ENCODE measurements around the gene STX1A.

The STX1A gene

GRCh38 chr7:73718905-73719805, at the start of gene STX1A:
Gene STX1A (minus strand): TSS chr7:73719669. CDS start chr7:73719631, 38 bp downstream.
- DNase-seq (ENCODE audit: low read depth, low spot score), result no peak
- H3K27ac ChIP-seq, result peak within 1 kb of the TSS; percentile 91

DNA sequence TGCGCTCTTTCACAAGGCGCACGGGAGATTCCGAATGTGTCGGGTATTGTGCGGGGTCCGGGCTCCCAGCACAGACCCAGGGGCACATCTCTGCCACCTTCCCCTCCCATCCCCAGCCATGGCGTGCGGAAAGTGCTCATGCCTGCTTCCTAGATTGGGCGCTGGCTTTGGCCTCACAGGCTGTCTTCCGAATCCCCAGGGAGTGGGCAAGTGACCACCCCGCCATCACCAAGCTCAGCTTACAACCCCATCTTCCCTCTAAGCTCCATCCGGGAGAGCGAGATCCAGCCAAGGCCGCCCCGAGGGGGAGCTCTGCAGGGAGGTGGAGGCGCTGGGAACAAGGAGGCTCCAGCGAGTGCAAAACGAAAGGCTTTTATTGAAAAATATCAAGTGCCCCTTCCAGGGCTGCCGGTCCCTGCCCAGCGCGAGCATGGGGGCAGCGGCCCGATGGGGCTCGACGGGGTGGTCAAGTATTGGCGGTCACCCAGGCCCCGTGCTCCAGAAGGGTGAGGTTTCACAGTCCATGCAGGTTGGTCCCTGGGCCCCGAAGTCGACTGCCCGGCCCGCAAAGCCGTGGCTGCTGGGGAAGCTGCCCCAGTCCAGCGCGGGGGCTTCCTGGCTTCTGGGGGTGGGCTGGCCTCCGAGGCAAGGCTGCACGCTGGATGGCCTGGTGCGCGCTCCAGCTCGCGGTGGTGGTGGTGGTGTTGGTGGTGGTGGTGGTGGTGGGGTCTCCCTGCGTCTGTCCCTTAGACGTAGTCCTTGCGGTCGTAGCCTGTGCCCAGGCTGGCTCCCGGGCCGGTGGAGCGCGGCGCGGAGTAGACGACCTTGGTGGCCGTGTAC, 49.4 kb upstream of the STX1A start:
- no peak for DNase-seq (ENCODE audit: low read depth, low spot score)
- no peak overlapping the region for H3K27ac ChIP-seq

- DNase-seq (ENCODE audit: low read depth, low spot score), result no peak
- H3K27ac ChIP-seq, result no peak overlapping the region
Measured at GRCh38 chr7:73766556-73767229, 47.2 kb upstream of the STX1A start.

GRCh38 chr7:73762659-73762999, 43.2 kb upstream of the STX1A start:
- H3K27ac ChIP-seq, result no peak overlapping the region
- no peak for DNase-seq (ENCODE audit: low read depth, low spot score)

DNA sequence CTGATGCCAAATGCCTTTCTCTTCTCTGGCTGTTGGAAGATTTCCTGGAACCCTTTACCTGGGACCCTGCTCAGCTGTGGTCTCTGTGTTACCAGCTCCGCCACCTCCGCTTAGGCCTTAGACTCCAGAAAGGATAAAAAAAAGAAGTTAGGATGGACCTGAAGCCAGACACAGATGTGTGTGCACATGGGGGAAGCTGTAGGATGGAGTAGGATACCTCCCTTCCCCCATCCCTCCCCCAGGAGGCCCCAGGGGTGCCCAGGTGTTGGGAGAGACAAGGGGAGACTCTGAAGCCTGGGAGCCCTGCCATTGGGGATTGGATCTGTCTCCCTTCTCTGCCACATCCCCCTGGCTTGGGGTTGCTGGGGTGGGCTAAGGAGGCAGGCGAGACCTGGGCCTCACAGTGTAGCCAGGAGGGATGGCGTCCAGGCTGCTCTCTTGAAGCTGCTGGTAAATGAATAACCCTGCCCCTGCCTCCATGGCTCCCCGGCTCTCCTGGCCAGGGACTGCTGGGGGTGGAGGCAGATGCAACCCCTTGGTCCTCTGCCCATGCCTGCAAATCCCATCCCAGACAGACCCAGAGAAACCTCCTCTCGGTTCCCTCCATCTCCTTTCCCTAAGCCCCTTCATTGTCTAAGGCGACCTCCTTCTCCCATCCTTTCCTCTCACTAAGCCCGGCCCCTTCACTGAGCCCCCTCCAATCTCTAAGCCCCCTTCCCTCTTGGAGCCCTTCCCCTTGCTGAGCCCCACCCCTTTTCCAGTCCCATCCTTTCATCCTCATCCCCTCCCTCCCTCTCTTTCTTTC, 42.6 kb upstream of the STX1A start:
- no peak overlapping the region for H3K27ac ChIP-seq
- no peak for DNase-seq (ENCODE audit: low read depth, low spot score)

DNA sequence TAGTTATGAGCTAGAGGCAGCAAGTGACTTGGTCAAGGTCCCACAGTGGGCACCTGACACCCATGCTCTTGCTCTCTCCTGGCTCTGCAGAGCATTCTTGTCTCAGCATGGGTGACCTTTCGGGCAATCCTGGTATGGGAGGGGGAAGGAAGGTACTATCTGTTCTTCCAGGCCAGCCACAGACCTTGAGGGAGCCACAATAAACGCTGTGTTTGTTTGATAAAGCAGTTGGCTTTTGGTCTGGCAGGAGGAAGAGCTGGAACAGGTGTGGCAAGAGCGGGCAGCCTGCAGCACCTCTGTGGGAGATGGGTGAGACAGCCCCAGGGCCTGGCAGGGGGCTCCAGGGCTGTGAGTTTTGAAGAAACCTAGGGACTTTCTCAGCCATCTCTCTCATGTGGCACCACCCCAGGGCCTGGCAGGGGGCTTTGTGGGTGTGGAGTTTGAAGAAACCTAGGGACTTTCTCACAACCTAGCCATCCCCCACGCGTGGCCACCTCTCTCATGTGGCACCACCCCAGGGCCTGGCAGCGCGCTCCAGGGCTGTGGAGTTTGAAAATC, 39.2 kb upstream of the STX1A start:
- no peak overlapping the region for H3K27ac ChIP-seq
- no peak for DNase-seq (ENCODE audit: low read depth, low spot score)

DNA sequence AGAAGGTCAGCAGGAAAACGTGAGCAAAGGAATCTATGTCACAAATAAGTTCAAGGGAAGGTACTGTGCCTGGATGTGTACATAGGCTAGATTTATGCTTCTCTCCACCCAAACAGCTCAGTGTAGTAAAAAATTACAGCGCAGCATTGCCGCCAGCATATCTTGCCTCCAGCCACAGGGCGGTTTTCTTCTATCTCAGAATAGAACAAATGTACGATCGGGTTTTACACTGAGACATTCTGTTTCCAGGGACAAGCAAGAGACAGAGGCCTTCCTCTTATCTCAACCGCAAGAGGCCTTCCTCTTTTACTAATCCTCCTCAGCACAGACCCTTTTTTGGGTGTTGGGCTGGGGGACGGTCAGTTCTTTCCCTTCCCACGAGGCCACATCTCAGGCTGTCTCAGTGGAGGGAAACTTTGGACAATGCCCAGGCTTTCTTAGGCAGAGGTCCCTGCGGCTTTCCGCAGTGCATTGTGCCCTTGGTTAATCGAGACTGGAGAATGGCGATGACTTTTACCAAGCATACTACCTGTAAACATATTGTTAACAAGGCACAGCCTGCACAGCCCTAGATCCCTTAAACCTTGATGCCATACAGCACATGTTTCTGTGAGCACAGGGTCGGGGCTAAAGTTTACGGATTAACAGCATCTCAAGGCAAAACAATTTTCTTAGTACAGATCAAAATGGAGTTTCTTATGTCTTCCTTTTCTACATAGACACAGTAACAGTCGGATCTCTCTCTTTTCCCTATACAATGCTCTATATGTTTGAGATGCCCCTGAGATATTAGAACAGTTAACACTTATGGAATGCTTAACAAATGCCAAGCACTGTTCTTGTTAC, 30.7 kb upstream of the STX1A start:
- no peak for DNase-seq (ENCODE audit: low read depth, low spot score)
- H3K27ac ChIP-seq, result no peak overlapping the region

GRCh38 chr7:73746378-73746777, 26.9 kb upstream of the STX1A start:
- H3K27ac ChIP-seq, result no peak overlapping the region
- DNase-seq (ENCODE audit: low read depth, low spot score), result no peak

DNA sequence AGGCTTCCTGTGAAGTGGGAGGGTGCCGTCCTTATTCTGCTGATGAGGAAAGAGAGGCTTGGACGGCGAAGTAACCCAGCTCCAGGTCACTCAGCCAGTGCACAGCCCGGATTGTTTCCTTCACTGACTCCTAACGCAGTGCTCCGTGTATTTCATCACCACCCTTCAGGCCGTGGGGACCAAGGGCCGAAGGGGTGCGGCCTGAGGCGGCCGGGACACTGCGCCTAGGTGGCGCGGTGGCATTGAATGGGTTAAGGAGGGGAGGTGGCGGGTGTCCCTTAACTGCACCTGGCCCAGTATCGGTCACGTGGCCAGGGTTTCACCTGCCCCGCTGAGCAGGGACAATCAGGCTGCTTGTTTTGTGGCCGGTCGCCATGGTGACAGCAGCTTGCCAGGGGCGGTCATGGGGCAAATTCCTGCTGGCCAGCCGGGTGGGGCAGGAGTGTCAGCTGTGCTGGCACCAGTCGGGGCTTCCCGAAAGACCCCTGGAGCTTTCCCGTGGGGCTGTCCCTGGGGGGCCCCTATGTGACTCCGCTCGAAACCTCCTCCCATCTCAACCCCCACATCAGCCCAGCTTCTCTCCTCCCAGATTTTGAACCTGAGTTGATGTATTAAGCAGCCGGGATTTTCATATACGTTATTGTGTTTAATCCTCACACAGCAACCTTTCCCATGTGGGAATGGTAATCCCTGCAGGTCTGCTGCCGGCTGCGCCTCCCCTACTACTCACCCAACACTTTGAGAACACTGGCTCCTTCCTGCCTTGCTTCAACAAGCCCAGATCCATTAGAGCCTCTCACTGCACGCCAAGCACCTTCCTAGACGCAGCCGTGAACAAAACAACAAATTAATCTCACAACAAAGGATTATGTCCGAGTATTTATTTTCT, 23.5 kb upstream of the STX1A start:
- H3K27ac ChIP-seq, result peak overlapping the region; percentile 57
- DNase-seq (ENCODE audit: low read depth, low spot score), result no peak

GRCh38 chr7:73742338-73742752, 22.9 kb upstream of the STX1A start:
- no peak for DNase-seq (ENCODE audit: low read depth, low spot score)
- peak overlapping the region; percentile 57 for H3K27ac ChIP-seq

GRCh38 chr7:73741600-73741999, 22.1 kb upstream of the STX1A start:
- H3K27ac ChIP-seq, result peak overlapping the region; percentile 57
- DNase-seq (ENCODE audit: low read depth, low spot score), result no peak

GRCh38 chr7:73740771-73741170, 21.3 kb upstream of the STX1A start:
- H3K27ac ChIP-seq, result no peak overlapping the region
- DNase-seq (ENCODE audit: low read depth, low spot score), result no peak

- DNase-seq (ENCODE audit: low read depth, low spot score), result no peak
Measured at GRCh38 chr7:73740212-73740611, 20.7 kb upstream of the STX1A start.

GRCh38 chr7:73739387-73739767, 19.9 kb upstream of the STX1A start:
- H3K27ac ChIP-seq, result peak overlapping the region; percentile 63
- no peak for DNase-seq (ENCODE audit: low read depth, low spot score)

More at GRCh38 chr7:73740212-73740611, 20.7 kb upstream of the STX1A start:
- no peak overlapping the region for H3K27ac ChIP-seq

DNA sequence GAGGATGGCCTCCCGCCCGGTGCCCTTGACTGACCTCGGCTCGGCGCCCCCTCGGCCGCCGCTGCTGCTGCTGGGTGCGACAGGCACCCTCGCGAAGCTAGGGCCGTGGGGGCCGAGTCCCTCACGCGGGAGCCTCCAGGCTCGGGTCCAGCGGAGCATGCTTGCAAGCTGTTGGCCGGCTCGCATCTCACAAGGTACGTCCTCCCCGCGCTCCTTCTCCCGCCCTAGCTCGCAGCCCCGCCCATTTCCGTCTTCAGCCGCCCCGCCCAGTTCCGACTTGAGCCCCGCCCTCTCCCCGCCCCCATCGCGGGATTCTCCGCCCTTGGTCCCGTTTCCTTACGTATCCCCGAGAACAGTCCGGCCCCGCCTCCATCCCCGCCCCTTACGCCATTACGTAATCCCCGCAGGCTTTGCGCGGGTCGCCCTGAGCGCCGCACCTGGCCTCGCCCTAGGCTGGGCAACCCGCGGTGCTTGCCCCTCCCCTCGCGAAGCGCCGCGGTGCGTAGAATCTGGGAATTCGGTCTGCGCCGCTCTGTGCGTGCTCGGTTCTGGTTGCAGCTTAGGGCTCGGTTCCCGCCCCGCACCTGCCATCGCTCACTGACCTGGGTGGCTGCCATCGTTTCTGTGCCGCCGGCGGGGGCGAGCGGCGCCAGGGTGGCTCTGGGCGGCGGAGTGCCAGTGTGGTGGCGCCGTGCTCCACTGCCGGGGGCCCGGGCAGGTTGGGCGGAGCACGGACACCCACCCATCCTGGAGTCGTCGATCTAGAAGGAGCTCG, 19.3 kb upstream of the STX1A start, which contains the start of gene ABHD11:
ABHD11 (minus strand) TSS at position 191 of the 775 bp plus-strand sequence; CDS start at position 159, 32 bp downstream.
- peak within 1 kb of the TSS; percentile 63 for H3K27ac ChIP-seq
- DNase-seq (ENCODE audit: low read depth, low spot score), result peak; percentile 78

GRCh38 chr7:73738220-73738611, 18.7 kb upstream of the STX1A start:
- H3K27ac ChIP-seq, result peak overlapping the region; percentile 63
- DNase-seq (ENCODE audit: low read depth, low spot score), result no peak

All from epithelial cell of prostate (primary cell).